ENCODE measurements around the gene EHF. TPM values are rescaled to one million over a fixed set of nuclear protein-coding genes. Genes with fewer than 3 reads are reported as not detected.

Gene EHF
- polyA plus RNA-seq, 4 donors, result 0.35 to 30.3 (median 25.0) TPM

- DNase-seq (ENCODE audit: low read depth in 4 of 4, low spot score in 3 of 4), result no peak
Observed at GRCh38 chr11:34707462-34707840, 86.6 kb downstream of the EHF start.

Other genes with a start within 250 kb of the EHF start
- 100 to 1,000 TPM in 3 of 4 donors, 10 to 100 TPM in 1; 90.7 to 170 (median 160) TPM for gene CAT, start 182.2 kb upstream of the EHF start, polyA plus RNA-seq (ENCODE audit: insufficient read length in 4 of 4)
- gene ELF5, start 107.3 kb upstream of the EHF start, polyA plus RNA-seq (ENCODE audit: insufficient read length in 4 of 4), result 10 to 100 TPM in 3 of 4 donors, under 1 TPM in 1; 0.89 to 98.1 (median 76.8) TPM